Measurements from ENCODE around the gene FBXO36.
A peak's percentile ranks its signal among the peaks of the same experiment; 100 is the strongest.

FBXO36 gene

DNA sequence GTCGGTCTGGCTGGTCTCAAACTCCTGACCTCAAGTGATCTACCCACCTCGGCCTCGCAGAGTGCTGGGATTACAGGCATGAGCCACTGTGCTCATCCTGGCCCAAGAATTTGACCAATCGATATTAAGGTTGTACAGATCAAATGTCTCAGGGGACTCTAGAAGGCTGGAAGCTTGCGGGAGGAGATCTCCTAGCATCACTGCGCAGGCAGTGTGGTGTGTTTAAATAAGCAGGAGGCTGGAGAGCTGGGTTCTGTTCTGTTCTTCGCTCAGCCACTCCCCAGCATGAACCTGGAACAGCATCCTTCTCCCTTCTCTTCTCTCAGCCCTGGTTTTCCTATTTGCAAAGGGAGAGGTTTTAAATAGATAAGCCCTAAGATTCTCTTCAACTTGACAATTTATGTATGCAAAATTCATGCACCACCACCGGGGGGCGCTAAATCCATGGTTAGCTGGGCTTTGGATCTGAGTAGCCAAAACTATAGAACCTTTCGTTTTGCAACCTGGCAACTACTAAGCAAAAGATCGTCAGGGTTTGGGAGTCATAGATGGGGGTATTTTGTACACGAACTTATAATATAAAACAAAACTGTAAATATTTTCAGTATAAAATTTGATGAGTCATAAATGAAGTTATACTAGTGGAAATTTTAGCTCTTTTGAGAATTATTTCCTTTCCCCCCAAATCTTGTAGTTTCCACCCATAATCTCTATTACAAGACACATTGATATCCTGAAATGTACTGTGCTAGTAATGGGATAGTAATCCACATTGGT lies 85.8 kb downstream of the FBXO36 start:
- in situ Hi-C loops (cut with HindIII; ENCODE audit: low pct_unique_long_range_greater_than_20kb, low sequenced_read_pairs), result no loop called here
- no peak for TF ChIP-seq JUND (IDR thresholded peaks at IDR 0.05; ENCODE audit: low read depth)
- peak; percentile 23 to 69 for DNase-seq (ENCODE audit: low read depth in 1 of 2, low spot score in 1 of 2)

DNA sequence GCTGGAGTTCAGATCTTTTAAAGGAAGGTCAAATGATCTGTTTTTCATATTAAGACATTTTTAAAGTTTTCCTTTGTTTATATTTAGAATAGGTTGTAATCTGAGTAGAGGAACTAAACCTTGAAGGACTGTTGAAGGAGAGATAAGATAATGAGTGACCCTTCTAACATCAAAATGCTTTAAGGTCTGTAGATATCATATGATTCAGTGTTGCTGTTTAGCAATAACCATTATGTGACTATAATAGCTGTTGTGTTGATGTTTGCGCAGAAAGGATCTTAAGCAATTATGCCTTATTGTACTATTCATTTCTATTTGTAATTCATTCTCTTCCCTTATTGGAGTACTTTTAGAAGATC lies 86.4 kb downstream of the FBXO36 start:
- in situ Hi-C loops (cut with HindIII; ENCODE audit: low pct_unique_long_range_greater_than_20kb, low sequenced_read_pairs), result no loop called here
- no peak for DNase-seq (ENCODE audit: low read depth in 1 of 2, low spot score in 1 of 2)
- no peak for TF ChIP-seq JUND (IDR thresholded peaks at IDR 0.05; ENCODE audit: low read depth)

DNA sequence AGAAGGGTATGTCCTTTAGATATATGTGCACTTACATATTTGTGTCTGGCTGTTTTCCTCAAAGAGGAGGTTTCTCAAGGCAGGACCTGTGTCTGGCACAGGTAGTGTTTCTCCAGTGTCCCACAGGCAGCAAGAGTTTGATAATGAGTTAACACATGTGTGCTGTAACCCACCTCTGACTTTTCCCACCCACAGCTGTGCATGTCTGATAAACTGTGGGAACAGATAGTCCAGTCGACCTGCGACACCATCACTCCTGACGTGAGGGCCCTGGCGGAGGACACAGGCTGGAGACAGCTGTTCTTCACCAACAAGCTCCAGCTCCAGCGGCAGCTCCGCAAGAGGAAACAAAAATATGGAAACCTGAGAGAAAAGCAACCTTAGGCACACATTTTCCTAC lies 88.2 kb downstream of the FBXO36 start:
- TF ChIP-seq JUND (IDR thresholded peaks at IDR 0.05; ENCODE audit: low read depth), result no peak
- in situ Hi-C loops (cut with HindIII; ENCODE audit: low pct_unique_long_range_greater_than_20kb, low sequenced_read_pairs), result no loop called here
- no peak for DNase-seq (ENCODE audit: low read depth in 1 of 2, low spot score in 1 of 2)

DNA sequence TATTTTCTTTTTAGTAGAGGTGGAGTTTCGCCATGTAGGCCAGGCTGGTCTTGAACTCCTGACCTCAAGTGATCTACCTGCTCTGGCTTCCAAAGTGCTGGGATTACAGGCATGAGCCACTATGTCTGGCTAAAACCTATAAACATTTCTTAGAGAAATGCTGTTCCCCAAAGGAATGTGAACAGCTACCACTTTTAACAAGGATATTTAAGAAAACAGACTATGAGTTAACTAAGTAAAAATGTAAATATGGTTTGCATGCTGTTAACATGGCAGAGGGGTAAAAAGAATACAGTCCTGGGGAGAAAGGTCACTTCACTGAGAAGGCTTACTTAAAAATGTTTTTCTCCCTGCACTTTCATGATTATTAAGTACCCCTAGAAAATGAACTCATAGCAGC lies 89.3 kb downstream of the FBXO36 start:
- no peak for DNase-seq (ENCODE audit: low read depth in 1 of 2, low spot score in 1 of 2)
- TF ChIP-seq JUND (IDR thresholded peaks at IDR 0.05; ENCODE audit: low read depth), result no peak
- in situ Hi-C loops (cut with HindIII; ENCODE audit: low pct_unique_long_range_greater_than_20kb, low sequenced_read_pairs), result no loop called here

DNA sequence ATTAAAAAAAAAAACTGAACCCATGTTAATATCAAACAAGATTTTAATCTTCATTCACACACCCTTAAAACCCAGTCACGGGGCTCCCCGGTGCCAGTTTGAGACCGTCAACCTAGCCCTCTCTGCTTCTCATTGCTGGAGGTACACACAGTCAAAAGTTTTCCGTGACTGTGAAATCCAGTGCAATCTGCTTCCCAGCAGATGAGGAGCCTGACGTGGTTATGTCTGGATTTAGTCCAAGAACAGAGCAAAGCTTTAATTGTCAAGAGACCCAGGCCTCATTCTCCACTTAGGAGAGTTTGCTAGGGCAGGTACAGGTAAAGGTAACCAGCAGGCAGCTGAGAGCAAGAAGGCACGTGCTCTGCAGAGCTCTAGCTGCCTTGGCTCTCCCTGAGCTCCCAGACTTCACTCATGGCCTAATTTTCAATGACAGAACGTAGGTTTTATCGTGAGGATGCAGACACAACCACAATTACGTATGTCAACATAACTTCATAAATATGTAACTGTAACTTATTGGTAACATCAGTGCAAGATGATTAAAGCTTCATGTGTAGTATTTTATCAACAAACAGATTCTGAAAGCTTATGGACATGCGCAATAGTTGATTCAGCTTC lies 90.1 kb downstream of the FBXO36 start:
- TF ChIP-seq JUND (IDR thresholded peaks at IDR 0.05; ENCODE audit: low read depth), result no peak
- DNase-seq (ENCODE audit: low read depth in 1 of 2, low spot score in 1 of 2), result no peak
- in situ Hi-C loops (cut with HindIII; ENCODE audit: low pct_unique_long_range_greater_than_20kb, low sequenced_read_pairs), result no loop called here

DNA sequence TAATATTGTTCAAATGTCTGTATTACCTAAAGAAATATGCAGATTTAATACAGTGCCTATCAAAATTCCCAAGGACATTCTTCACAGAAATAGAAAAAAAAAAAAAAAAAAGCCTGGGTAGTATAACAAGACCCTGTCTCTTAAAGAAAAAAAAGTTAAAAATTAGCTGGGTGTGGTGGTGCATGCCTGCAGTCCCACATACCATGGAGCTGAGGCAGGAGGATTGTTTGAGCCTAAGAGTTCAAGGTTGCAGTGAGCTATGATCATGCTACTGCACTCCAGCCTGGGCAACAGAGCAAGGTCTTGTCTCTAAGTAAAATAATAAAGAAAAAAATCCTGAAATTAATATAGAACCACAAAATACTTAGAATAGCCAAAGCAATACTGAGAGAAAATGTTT lies 94.5 kb downstream of the FBXO36 start:
- TF ChIP-seq JUND (IDR thresholded peaks at IDR 0.05; ENCODE audit: low read depth), result no peak
- in situ Hi-C loops (cut with HindIII; ENCODE audit: low pct_unique_long_range_greater_than_20kb, low sequenced_read_pairs), result no loop called here
- DNase-seq (ENCODE audit: low read depth in 1 of 2, low spot score in 1 of 2), result no peak

DNA sequence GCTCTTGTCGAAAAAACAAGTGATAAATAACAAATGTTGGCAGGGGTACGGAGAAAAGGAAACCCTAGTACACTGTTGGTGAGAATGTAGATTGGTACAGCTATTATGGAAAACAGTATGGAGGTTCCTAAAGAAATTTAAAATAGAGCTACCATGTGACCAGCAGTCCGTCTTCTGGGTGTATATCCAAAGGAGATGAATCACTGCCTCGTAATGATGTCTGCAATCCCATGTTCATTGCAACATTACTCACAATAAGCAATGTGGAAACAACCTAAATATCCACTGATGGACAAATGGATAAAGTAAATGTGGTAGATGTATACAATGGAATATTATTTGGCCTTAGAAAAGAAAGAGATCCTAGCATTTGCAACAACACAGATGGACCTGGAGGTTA lies 95.8 kb downstream of the FBXO36 start:
- TF ChIP-seq JUND (IDR thresholded peaks at IDR 0.05; ENCODE audit: low read depth), result no peak
- no peak for DNase-seq (ENCODE audit: low read depth in 1 of 2, low spot score in 1 of 2)
- in situ Hi-C loops (cut with HindIII; ENCODE audit: low pct_unique_long_range_greater_than_20kb, low sequenced_read_pairs), result no loop called here

DNA sequence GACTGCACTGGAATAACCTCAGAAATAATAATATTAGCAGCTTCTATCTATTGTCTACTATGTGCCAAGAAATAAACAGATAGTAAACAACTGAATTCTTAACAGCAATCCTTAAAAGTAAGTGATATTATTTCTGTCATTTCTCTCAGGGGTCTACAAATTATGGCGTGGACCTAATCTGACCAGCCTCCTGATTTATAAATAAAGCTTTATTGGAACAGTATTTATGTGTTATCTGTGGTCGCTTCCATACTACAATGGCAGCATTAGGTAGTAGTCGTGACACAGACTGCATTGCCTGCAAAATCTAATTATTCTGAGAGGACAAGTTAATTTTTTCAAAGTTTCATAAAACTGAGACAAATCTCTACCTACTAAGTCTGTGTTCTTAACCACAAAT lies 97.4 kb downstream of the FBXO36 start:
- TF ChIP-seq JUND (IDR thresholded peaks at IDR 0.05; ENCODE audit: low read depth), result no peak
- in situ Hi-C loops (cut with HindIII; ENCODE audit: low pct_unique_long_range_greater_than_20kb, low sequenced_read_pairs), result no loop called here
- DNase-seq (ENCODE audit: low read depth in 1 of 2, low spot score in 1 of 2), result no peak

DNA sequence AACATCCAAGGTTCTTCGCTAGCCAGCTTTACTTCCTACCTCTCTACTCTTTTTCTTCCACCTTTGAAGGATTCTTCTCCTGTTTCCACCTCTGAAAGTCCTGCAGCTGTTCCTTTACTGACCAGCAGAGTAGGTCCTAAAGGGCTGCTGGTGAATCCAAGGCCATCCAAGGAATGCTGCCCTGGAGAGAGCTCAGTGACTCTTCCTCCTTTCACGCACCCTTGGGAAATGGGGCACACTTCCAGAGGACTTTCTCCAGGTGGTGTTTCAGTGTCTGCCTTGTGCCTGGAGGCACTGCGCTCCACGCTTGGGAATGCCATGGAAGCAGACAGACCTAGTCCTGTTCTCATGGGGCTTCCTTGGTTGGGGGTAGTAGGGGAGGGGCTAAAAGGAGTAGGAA lies 101.0 kb downstream of the FBXO36 start:
- in situ Hi-C loops (cut with HindIII; ENCODE audit: low pct_unique_long_range_greater_than_20kb, low sequenced_read_pairs), result no loop called here
- TF ChIP-seq JUND (IDR thresholded peaks at IDR 0.05; ENCODE audit: low read depth), result no peak
- DNase-seq (ENCODE audit: low read depth in 1 of 2, low spot score in 1 of 2), result no peak

DNA sequence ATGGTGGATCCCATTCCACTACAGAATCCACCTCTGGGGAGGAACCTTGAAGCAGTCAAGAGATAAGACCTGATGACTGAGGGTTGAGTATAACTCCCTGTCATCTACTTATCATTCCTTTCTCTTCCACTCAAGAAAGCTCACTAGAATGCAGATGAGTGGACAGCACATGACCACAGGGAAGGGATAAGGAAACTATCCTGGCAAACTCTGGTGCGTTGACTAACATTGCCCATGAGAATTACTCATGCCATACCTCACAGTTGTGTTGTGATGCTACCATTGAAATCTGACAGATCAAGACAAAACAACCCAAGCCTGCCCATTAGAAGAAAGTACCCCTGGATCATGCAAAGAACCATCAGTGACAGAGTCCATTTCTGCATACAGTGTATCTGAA lies 119.9 kb downstream of the FBXO36 start:
- in situ Hi-C loops (cut with HindIII; ENCODE audit: low pct_unique_long_range_greater_than_20kb, low sequenced_read_pairs), result no loop called here
- no peak for DNase-seq (ENCODE audit: low read depth in 1 of 2, low spot score in 1 of 2)
- no peak for TF ChIP-seq JUND (IDR thresholded peaks at IDR 0.05; ENCODE audit: low read depth)

DNA sequence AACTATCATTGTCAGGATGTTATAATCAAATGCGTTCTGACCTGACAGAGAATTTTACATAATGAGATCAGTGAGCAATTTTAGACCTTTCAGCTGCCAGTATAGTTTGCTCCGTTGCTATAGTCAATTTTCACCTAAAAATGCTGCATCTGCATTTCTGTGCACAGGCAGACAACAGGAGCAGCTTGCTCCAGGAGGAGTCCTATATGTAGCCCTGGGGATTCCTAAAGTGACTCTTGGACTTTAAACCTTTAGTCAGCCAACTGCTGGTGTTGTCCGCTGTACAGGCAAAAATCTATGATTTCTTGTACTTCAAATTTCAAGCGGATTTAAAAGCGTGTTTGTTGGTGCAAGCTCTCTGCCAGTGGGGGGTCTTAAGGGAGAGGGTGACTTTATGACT lies 120.7 kb downstream of the FBXO36 start:
- in situ Hi-C loops (cut with HindIII; ENCODE audit: low pct_unique_long_range_greater_than_20kb, low sequenced_read_pairs), result no loop called here
- DNase-seq (ENCODE audit: low read depth in 1 of 2, low spot score in 1 of 2), result no peak
- no peak for TF ChIP-seq JUND (IDR thresholded peaks at IDR 0.05; ENCODE audit: low read depth)

DNA sequence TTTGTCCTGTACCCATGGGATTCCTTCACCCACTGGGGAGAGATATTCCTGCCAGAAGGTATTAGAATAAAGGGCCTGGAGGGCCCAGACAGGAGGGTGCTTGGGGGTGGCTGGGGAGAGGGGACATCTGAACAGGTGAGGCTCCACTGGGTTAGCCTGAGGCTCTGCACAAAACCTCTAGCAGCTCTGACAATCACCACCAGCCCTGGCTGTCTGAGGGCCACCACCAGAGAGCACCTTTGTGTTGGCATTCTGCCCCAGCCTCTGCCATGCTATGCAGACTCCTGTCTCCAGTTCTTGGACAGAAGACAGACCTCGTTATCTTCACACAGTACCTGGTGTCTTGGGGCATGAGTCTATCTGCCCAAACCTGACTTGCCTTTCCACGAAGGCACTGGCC lies 121.2 kb downstream of the FBXO36 start:
- in situ Hi-C loops (cut with HindIII; ENCODE audit: low pct_unique_long_range_greater_than_20kb, low sequenced_read_pairs), result no loop called here

DNA sequence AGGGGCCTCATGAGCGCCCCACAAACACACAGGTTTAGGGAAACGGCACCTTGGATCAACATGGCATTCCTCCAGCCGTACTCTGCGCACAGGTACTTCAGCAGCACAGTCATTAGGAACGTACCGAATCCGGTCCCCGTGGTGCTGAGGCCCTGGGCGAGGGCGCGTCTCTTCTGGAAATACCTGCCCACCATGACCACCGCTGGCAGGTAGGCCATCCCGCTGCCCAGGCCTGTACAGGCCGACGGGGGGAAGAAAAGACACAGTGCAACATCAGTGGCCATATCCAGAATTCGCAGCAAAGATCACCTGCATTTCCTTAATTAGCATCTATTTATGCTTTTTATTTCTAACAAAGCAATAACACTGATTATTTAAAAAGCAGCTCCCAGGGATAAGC lies 124.2 kb downstream of the FBXO36 start:
- no peak for TF ChIP-seq JUND (IDR thresholded peaks at IDR 0.05; ENCODE audit: low read depth)
- in situ Hi-C loops (cut with HindIII; ENCODE audit: low pct_unique_long_range_greater_than_20kb, low sequenced_read_pairs), result no loop called here
- DNase-seq (ENCODE audit: low read depth in 1 of 2, low spot score in 1 of 2), result no peak

More for the DNA sequence above, 121.2 kb downstream of the FBXO36 start:
- no peak for DNase-seq (ENCODE audit: low read depth in 1 of 2, low spot score in 1 of 2)
- TF ChIP-seq JUND (IDR thresholded peaks at IDR 0.05; ENCODE audit: low read depth), result no peak
